BLaER1 treated with 17β-estradiol and CSF1 and Interleukin-3, amounts not matched to agents 10 nM and 100 nM (cell line): ENCODE measurements around the gene DLG2.
A peak's percentile ranks its signal among the peaks of the same experiment; 100 is the strongest.

Source experiments
- H3K27ac ChIP-seq, 11 experiments: shearing (Covaris generic); formaldehyde crosslinking; 2 replicates each; pipeline ENCODE4 v1.8.1; 2022
- H3K27me3 ChIP-seq, 11 experiments: shearing (Covaris generic); formaldehyde crosslinking; 2 replicates each; pipeline ENCODE4 v1.8.1; 2022
- H3K36me3 ChIP-seq, 11 experiments: shearing (Covaris generic); formaldehyde crosslinking; 2 replicates each; pipeline ENCODE4 v1.8.1; 2022
- H3K4me1 ChIP-seq, 10 experiments: shearing (Covaris generic); formaldehyde crosslinking; 2 replicates each; pipeline ENCODE4 v1.8.1; 2022
- H3K4me2 ChIP-seq, 11 experiments: shearing (Covaris generic); formaldehyde crosslinking; 2 replicates each; pipeline ENCODE4 v1.8.1; 2022
- H3K4me3 ChIP-seq, 10 experiments: shearing (Covaris generic); formaldehyde crosslinking; 2 replicates each; pipeline ENCODE4 v1.8.1; 2022
- H3K9ac ChIP-seq, 11 experiments: shearing (Covaris generic); formaldehyde crosslinking; 2 replicates each; pipeline ENCODE4 v1.8.1; 2022
- H3K9me3 ChIP-seq, 11 experiments: shearing (Covaris generic); formaldehyde crosslinking; replicated peaks in 1 of 11; 2 replicates each; pipeline ENCODE4 v1.8.1; 2022
- H4K20me1 ChIP-seq, 11 experiments: shearing (Covaris generic); formaldehyde crosslinking; 2 replicates each; pipeline ENCODE4 v1.8.1; 2022
- Cebpa-rat ChIP-seq, 11 experiments: shearing (Covaris generic); IDR thresholded peaks; 2 replicates each; pipeline ENCODE4 v1.8.1; 2022

The DLG2 gene

DNA sequence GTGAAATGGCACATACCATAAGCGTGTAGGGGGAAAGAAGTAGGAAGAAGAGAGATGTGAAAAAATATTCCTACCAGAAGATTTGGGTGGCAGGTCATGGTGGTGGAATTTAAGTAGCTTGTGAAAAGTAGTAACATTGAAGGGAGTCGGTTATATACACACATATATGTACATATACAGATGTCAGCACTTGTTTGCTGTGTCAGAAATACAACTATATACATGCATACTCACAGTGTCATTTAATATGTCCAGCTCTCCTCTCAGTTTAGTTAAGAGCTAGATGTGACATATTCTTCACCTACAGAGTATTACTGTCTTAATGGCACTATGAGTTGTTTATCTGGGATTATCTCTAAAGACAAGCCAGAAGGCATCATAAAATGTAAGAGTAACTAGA is 1353.6 kb downstream of the DLG2 start:
- no peaks in the 10 kb centered on the region for H3K9me3 ChIP-seq
- H3K27me3 ChIP-seq = no peaks in the 10 kb centered on the region
- H3K36me3 ChIP-seq = no peaks in the 10 kb centered on the region
- H4K20me1 ChIP-seq = no peaks in the 10 kb centered on the region
- no peak overlapping the region for H3K27ac ChIP-seq
- H3K4me1 ChIP-seq = no peaks in the 10 kb centered on the region
- no peak overlapping the region for H3K4me2 ChIP-seq
- no peak for TF ChIP-seq Cebpa-rat (IDR thresholded peaks at IDR 0.05)
- H3K4me3 ChIP-seq = no peak overlapping the region
- H3K9ac ChIP-seq = no peak overlapping the region

DNA sequence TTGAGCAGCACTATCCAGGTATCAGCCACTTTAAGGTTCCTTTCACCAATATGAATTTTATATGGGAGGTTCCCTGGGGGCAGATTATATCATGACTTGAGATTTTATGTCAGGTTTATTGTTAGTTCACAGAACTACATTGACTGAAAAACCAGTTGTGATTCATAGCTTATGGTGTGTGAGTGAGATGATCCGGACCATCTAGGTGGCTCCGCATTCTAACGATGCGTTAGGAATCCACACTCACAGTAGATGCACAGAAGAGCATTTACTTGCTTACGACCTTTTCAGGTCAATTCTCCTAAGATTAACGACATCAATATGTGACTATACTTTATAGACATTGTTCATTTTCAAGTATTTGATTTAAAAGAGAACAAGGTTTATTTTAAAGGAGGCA is 1356.7 kb downstream of the DLG2 start:
- no peaks in the 10 kb centered on the region for H4K20me1 ChIP-seq
- no peak overlapping the region for H3K4me2 ChIP-seq
- no peak overlapping the region for H3K9ac ChIP-seq
- no peaks in the 10 kb centered on the region for H3K36me3 ChIP-seq
- no peaks in the 10 kb centered on the region for H3K9me3 ChIP-seq
- TF ChIP-seq Cebpa-rat (IDR thresholded peaks at IDR 0.05) = no peak
- H3K4me1 ChIP-seq = no peaks in the 10 kb centered on the region
- H3K27ac ChIP-seq = no peak overlapping the region
- no peak overlapping the region for H3K4me3 ChIP-seq
- H3K27me3 ChIP-seq = no peaks in the 10 kb centered on the region

DNA sequence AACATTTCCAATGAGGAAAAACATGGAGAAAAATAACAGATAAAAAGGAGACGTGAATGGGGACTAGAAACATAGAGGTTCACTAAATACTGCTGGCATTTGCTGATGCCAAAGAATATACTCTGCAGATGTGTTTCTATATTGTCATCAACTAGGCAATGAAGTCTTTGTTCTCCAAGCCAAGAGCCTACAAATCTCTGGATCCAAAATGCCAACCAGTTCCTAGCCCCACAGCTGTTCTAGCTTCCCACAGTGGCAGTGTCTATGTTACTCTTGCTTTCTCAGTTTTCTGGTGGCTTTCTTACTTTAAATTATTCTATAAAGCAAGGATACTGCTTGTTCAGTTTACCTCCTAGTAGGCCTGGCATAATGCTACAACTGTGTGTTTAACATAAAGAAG is 1363.1 kb downstream of the DLG2 start:
- H4K20me1 ChIP-seq = no peaks in the 10 kb centered on the region
- H3K27ac ChIP-seq = no peak overlapping the region
- no peaks in the 10 kb centered on the region for H3K4me1 ChIP-seq
- no peak overlapping the region for H3K4me3 ChIP-seq
- TF ChIP-seq Cebpa-rat (IDR thresholded peaks at IDR 0.05) = no peak
- no peaks in the 10 kb centered on the region for H3K9me3 ChIP-seq
- no peaks in the 10 kb centered on the region for H3K36me3 ChIP-seq
- H3K4me2 ChIP-seq = no peak overlapping the region
- no peak overlapping the region for H3K9ac ChIP-seq
- no peaks in the 10 kb centered on the region for H3K27me3 ChIP-seq

GRCh38 chr11:84261707-84262106 is 1365.4 kb downstream of the DLG2 start:
- Histone ChIP-seq H3K27me3 (no peaks in the 10 kb centered on the region), H4K20me1 (no peaks in the 10 kb centered on the region), H3K4me2 (no peak overlapping the region), H3K27ac (no peak overlapping the region), H3K4me3 (no peak overlapping the region), H3K4me1 (peaks cover 0 to 6% (median 2%) of the 10 kb centered on the region in 10 experiments; a peak in 3 of 20 replicates), H3K36me3 (no peaks in the 10 kb centered on the region), H3K9me3 (no peaks in the 10 kb centered on the region), H3K9ac (no peak overlapping the region)
- TF ChIP-seq Cebpa-rat (IDR thresholded peaks at IDR 0.05) = no peak

DNA sequence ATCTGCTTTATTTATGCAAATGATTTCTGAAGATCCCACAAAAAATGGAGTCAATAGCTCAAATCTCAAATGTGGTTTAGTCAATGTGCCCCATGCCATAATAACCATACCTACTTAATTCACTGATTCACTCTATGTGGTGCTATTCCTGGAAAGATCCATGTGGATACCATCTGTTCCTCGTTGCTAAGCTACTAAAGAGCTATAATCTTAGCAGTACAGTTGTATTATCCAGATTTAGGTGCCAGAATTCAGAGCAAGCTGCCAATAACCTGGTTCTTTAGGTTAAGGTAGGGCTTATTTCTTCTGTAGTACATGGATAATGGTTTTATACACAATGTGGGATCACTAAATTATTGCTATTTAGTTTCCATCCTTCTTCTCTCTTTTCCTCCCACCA is 1366.3 kb downstream of the DLG2 start:
- H3K4me2 ChIP-seq = no peak overlapping the region
- TF ChIP-seq Cebpa-rat (IDR thresholded peaks at IDR 0.05) = no peak

GRCh38 chr11:84256618-84257017 is 1370.5 kb downstream of the DLG2 start:
- H3K9ac ChIP-seq = no peak overlapping the region
- no peak overlapping the region for H3K27ac ChIP-seq
- H3K4me3 ChIP-seq = no peak overlapping the region
- H3K4me1 ChIP-seq = peaks cover 0 to 6% (median 2%) of the 10 kb centered on the region in 10 experiments; a peak in 3 of 20 replicates
- no peaks in the 10 kb centered on the region for H3K36me3 ChIP-seq
- TF ChIP-seq Cebpa-rat (IDR thresholded peaks at IDR 0.05) = no peak
- H4K20me1 ChIP-seq = no peaks in the 10 kb centered on the region
- peak overlapping the region in 2 of 11 experiments; percentile 29 to 33; a peak in 3 of 22 replicates for H3K4me2 ChIP-seq
- H3K27me3 ChIP-seq = no peaks in the 10 kb centered on the region
- no peaks in the 10 kb centered on the region for H3K9me3 ChIP-seq

More for the DNA sequence above, 1366.3 kb downstream of the DLG2 start:
- Histone ChIP-seq H3K4me3 (no peak overlapping the region), H3K27ac (no peak overlapping the region), H3K4me1 (peaks cover 0 to 6% (median 2%) of the 10 kb centered on the region in 10 experiments; a peak in 3 of 20 replicates), H3K9me3 (no peaks in the 10 kb centered on the region), H3K9ac (no peak overlapping the region), H3K27me3 (no peaks in the 10 kb centered on the region), H4K20me1 (no peaks in the 10 kb centered on the region), H3K36me3 (no peaks in the 10 kb centered on the region)

DNA sequence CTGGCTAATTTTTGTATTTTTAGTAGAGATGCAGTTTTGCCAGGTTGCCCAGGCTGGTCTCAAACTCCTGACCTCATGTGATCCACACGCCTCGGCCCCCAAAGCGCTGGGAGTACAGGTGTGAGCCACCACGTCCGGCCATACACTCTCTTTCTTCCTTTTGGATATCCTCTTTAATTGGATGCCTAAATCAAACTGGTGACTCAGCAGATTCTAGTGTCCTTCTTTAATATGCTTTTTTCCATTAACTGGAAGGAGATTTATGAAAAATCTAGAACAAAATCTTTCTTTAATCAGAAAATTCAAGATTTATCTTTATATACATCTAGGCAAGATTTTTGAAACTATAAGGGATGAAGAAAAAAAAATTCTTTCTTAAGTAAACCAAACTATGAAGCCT is 1371.7 kb downstream of the DLG2 start:
- H3K27ac ChIP-seq = no peak overlapping the region
- no peak for TF ChIP-seq Cebpa-rat (IDR thresholded peaks at IDR 0.05)
- H3K4me2 ChIP-seq = no peak overlapping the region
- no peaks in the 10 kb centered on the region for H3K36me3 ChIP-seq
- H3K27me3 ChIP-seq = no peaks in the 10 kb centered on the region
- H4K20me1 ChIP-seq = no peaks in the 10 kb centered on the region
- no peak overlapping the region for H3K4me3 ChIP-seq
- no peaks in the 10 kb centered on the region for H3K9me3 ChIP-seq
- peaks cover 0 to 6% (median 2%) of the 10 kb centered on the region in 10 experiments; a peak in 3 of 20 replicates for H3K4me1 ChIP-seq
- no peak overlapping the region for H3K9ac ChIP-seq

DNA sequence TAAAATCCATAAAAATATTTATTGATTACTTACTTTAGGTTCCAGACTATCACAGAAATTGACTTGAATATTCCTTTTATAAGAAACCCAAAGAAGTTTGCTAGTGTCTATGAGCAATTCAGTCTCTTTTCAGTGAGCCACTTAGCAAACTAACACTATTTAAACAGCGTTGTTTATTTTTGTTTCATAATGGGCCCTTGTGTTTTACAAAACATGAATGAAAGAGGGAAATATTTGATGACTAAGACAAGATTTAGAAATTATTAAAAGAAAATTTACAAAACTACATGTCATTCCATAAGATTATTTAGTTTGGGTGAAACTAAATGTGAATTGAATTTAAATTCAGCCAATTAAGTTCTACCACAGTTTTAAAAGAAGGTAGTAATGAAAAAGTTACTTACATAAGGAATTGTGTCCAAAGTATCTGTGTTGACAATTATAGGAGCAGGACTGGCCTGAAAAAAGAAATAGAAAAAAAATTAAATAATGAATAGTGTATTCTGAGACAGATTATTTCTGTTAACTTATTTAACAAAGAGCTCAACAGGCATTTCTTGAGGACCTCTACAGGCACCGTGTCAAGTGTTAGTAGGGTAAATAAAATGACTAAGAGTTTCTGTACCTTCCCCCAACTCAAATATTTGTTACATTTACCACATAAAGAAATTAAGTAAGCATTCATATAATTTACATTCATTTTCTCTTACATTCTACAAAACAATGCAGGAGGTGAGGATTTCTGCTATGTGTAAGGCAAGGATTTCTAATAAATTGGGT is 1376.1 kb downstream of the DLG2 start:
- no peak overlapping the region for H3K4me3 ChIP-seq
- TF ChIP-seq Cebpa-rat (IDR thresholded peaks at IDR 0.05) = no peak
- H3K9ac ChIP-seq = no peak overlapping the region
- H3K9me3 ChIP-seq = no peaks in the 10 kb centered on the region
- H3K4me2 ChIP-seq = no peak overlapping the region
- H3K36me3 ChIP-seq = no peaks in the 10 kb centered on the region
- H3K27ac ChIP-seq = no peak overlapping the region
- H3K27me3 ChIP-seq = no peaks in the 10 kb centered on the region
- no peaks in the 10 kb centered on the region for H4K20me1 ChIP-seq
- peaks cover 0 to 8% (median 0%) of the 10 kb centered on the region in 10 experiments; a peak in 5 of 20 replicates for H3K4me1 ChIP-seq

DNA sequence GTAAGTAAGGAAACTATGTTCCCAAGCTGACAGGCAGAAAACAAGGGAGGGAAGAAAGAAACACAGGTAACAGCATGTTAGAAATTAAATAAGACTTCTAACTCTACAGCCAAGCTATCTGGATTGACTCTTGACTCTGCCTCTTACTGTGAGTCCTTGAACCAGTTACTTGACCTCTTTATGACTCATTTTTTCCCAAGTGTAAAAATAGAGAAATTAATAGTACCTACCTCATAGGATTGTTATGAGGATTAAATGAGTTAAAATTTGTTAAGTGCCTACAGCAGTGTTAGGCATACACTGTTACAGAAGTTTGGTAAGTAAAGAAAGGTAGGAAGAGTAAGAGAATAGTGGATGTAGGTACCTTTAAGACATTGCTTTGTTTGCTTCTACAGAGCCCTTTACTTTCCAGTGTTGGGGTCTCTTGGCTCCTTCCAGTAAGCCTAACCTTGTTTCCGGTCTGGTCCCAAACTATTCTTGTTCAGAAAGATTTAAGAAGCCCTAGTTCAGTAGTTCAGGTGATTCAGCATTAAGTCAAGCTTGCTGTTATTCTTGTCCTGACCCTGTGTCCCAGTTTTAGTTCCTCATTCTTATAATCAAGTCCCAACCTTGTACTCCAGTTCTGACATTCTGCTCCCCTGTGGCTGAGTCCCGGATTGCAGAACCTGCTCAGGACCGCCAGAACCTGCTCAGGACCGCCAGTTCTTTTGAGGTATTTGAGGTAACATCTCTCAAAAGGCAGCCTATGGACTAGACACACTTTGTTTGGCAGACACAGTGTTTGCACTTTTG is 1377.6 kb downstream of the DLG2 start:
- H3K36me3 ChIP-seq = no peaks in the 10 kb centered on the region
- H3K4me3 ChIP-seq = no peak overlapping the region
- no peaks in the 10 kb centered on the region for H3K9me3 ChIP-seq
- no peaks in the 10 kb centered on the region for H4K20me1 ChIP-seq
- H3K27me3 ChIP-seq = no peaks in the 10 kb centered on the region
- TF ChIP-seq Cebpa-rat (IDR thresholded peaks at IDR 0.05) = no peak
- no peak overlapping the region for H3K9ac ChIP-seq
- H3K27ac ChIP-seq = no peak overlapping the region
- peak overlapping the region in 2 of 11 experiments; percentile 2 to 11; a peak in 1 of 22 replicates for H3K4me2 ChIP-seq
- H3K4me1 ChIP-seq = peaks cover 0 to 8% (median 0%) of the 10 kb centered on the region in 10 experiments; a peak in 5 of 20 replicates
